Left ventricle myocardium inferior (tissue), 1 donor: ENCODE data around the gene CTNNAL1. TPM values are rescaled to one million over a fixed set of nuclear protein-coding genes. Genes with fewer than 3 reads are reported as not detected.

Source experiments
- DNase-seq: peaks from one replicate; pipeline ENCODE4 v3.0.0-alpha.2; 2020
- H3K27ac ChIP-seq: fragments of 200-600 bp; replicated peaks from 2 replicates; pipeline ENCODE4 v1.8.0; 2021
- H3K27me3 ChIP-seq: fragments of 200-600 bp; 2 replicates; pipeline ENCODE4 v1.8.0; 2021; ENCODE audit warnings: low read depth
- H3K36me3 ChIP-seq: fragments of 200-600 bp; 2 replicates; pipeline ENCODE4 v1.8.0; 2021
- H3K4me1 ChIP-seq: fragments of 200-600 bp; 2 replicates; pipeline ENCODE4 v1.8.0; 2021
- H3K4me3 ChIP-seq: fragments of 200-600 bp; 2 replicates; pipeline ENCODE4 v1.8.0; 2021; ENCODE audit warnings: mild to moderate bottlenecking, moderate library complexity
- H3K9me3 ChIP-seq: fragments of 200-600 bp; replicated peaks from 2 replicates; pipeline ENCODE4 v1.8.0; 2021
- intact Hi-C: fragments of 100-400 bp; cut with micrococcal nuclease; formaldehyde crosslinking; loops from one replicate; pipeline ENCODE4 v1.11.0; 2022
- total RNA-seq: library from RNA; stranded (reverse); fragmentation: NEBNext Ultra II Directional; extraction: Animal tissue kit (Norgen Biotek cat#: 25700); gene quantifications from one replicate; pipeline ENCODE4 v1.2.1, GENCODE V29; 2021
- TF ChIP-seq, protein P1 (sequence below): fragments of 200-600 bp; IDR thresholded peaks from 2 replicates; pipeline ENCODE4 v1.8.0; 2021; ENCODE audit warnings: antibody characterized with exemption, mild to moderate bottlenecking, borderline replicate concordance
- donor health status: DM: no; HTN: yes; CAD: no; lungs with severe emphysema.

The CTNNAL1 gene
- total RNA-seq, 1 donor from 2014 or later = 78.2 TPM

GRCh38 chr9:108960331-108960730 is 53.0 kb downstream of the CTNNAL1 start:
- H3K27ac ChIP-seq = no peak overlapping the region
- no peak for DNase-seq
- H3K36me3 ChIP-seq = peaks cover 5% of the 10 kb centered on the region
- intact Hi-C loops = no loop called here
- H3K4me3 ChIP-seq = no peak overlapping the region
- no peaks in the 10 kb centered on the region for H3K27me3 ChIP-seq
- TF ChIP-seq, protein P1, sequence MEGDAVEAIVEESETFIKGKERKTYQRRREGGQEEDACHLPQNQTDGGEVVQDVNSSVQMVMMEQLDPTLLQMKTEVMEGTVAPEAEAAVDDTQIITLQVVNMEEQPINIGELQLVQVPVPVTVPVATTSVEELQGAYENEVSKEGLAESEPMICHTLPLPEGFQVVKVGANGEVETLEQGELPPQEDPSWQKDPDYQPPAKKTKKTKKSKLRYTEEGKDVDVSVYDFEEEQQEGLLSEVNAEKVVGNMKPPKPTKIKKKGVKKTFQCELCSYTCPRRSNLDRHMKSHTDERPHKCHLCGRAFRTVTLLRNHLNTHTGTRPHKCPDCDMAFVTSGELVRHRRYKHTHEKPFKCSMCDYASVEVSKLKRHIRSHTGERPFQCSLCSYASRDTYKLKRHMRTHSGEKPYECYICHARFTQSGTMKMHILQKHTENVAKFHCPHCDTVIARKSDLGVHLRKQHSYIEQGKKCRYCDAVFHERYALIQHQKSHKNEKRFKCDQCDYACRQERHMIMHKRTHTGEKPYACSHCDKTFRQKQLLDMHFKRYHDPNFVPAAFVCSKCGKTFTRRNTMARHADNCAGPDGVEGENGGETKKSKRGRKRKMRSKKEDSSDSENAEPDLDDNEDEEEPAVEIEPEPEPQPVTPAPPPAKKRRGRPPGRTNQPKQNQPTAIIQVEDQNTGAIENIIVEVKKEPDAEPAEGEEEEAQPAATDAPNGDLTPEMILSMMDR = no peak
- no peaks in the 10 kb centered on the region for H3K9me3 ChIP-seq
- H3K4me1 ChIP-seq = peaks cover 33% of the 10 kb centered on the region

GRCh38 chr9:108956631-108957026 is 56.7 kb downstream of the CTNNAL1 start:
- peaks cover 34% of the 10 kb centered on the region for H3K4me1 ChIP-seq
- no peak overlapping the region for H3K27ac ChIP-seq
- intact Hi-C loops = no loop called here

GRCh38 chr9:108956022-108956630 is 57.2 kb downstream of the CTNNAL1 start:
- Histone ChIP-seq H3K27me3 (no peaks in the 10 kb centered on the region), H3K27ac (peak overlapping the region; percentile 45), H3K4me1 (peaks cover 30% of the 10 kb centered on the region), H3K9me3 (no peaks in the 10 kb centered on the region), H3K36me3 (peaks cover 4% of the 10 kb centered on the region), H3K4me3 (no peak overlapping the region)
- DNase-seq = no peak
- TF ChIP-seq, protein P1 = no peak
- intact Hi-C loops = no loop called here

More at GRCh38 chr9:108956631-108957026, 56.7 kb downstream of the CTNNAL1 start:
- Histone ChIP-seq H3K36me3 (peaks cover 4% of the 10 kb centered on the region), H3K4me3 (no peak overlapping the region), H3K27me3 (no peaks in the 10 kb centered on the region), H3K9me3 (no peaks in the 10 kb centered on the region)
- DNase-seq = no peak
- TF ChIP-seq, protein P1 = no peak

DNA sequence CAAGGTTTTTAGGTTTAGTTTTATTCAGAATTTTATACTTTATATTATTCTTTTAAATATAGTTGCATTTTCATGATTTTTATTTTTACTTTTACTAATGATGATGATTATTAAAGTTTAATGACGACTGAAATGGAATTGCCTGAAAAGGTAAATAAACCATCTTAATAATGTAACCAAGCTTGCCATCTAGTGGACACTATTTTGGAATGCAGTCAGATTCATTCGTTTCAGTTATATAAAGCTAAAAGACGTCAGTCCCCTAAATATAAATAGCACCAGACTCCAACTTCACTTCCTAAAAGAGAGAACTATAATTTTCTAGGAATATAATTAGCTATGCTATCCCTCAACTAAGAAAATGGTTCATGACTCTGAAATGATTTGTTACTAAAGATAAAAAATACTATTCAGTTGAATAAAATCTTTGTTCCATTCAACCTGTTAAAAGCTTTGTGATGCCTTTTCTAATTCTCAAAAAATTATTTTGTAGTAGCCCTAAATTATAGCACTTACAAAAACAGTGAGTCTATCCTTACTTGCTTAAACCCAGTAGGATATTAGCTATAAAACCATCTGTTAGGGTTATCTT is 59.2 kb downstream of the CTNNAL1 start:
- Histone ChIP-seq H3K27me3 (no peaks in the 10 kb centered on the region), H3K4me3 (no peak overlapping the region), H3K4me1 (peaks cover 36% of the 10 kb centered on the region), H3K9me3 (no peaks in the 10 kb centered on the region), H3K36me3 (peaks cover 4% of the 10 kb centered on the region), H3K27ac (peak overlapping the region; percentile 68)
- no peak for DNase-seq
- intact Hi-C loops = no loop called here
- TF ChIP-seq, protein P1 = peak; percentile 76

GRCh38 chr9:108951578-108951977 is 61.7 kb downstream of the CTNNAL1 start:
- DNase-seq = no peak

More at GRCh38 chr9:108951578-108951977, 61.7 kb downstream of the CTNNAL1 start:
- no peaks in the 10 kb centered on the region for H3K27me3 ChIP-seq
- H3K4me3 ChIP-seq = no peak overlapping the region
- intact Hi-C loops = no loop called here
- TF ChIP-seq, protein P1 = no peak
- no peaks in the 10 kb centered on the region for H3K9me3 ChIP-seq
- H3K27ac ChIP-seq = no peak overlapping the region
- peaks cover 37% of the 10 kb centered on the region for H3K4me1 ChIP-seq
- peaks cover 12% of the 10 kb centered on the region for H3K36me3 ChIP-seq
